Suprapubic skin (tissue), 3 donors: ENCODE results near the gene KIAA0319L.

Experiments used
- CTCF ChIP-seq, 2 donors: fragments of 200-600 bp in 1 of 2; fragments of 450-650 bp in 1 of 2; sonication (generic) in 1 of 2; IDR thresholded peaks; one replicate each; pipeline ENCODE4 v1.5.1; 2016 to 2019; ENCODE audit warnings: antibody characterized with exemption in 2 of 2, mild to moderate bottlenecking in 1 of 2, moderate library complexity in 1 of 2
- POLR2AphosphoS5 ChIP-seq, 3 donors: sonication (generic); formaldehyde crosslinking; IDR thresholded peaks; one replicate each; pipeline ENCODE4 v1.6.1; 2017; ENCODE audit warnings: antibody characterized with exemption in 3 of 3

- TF ChIP-seq POLR2AphosphoS5 (IDR thresholded peaks at IDR 0.05) (no peak), CTCF (IDR thresholded peaks at IDR 0.05) (no peak)
Observed at GRCh38 chr1:35461966-35462651, 95.1 kb downstream of the KIAA0319L start.
